Colonic mucosa (tissue), 4 donors: ENCODE measurements around the gene BMP7. TPM values are rescaled to one million over a fixed set of nuclear protein-coding genes. Genes with fewer than 3 reads are reported as not detected.
"Not testable (repeated sequence)": the region's sequence is repeated elsewhere in the genome, so short reads cannot be mapped to it uniquely, and the experiment has no call there.

ENCODE experiments used
- DNase-seq: peaks from one replicate; pipeline ENCODE4 v3.0.0-alpha.2; 2020
- H3K27ac ChIP-seq: fragments of 200-600 bp; one replicate; pipeline ENCODE4 v1.8.0; 2021
- H3K27me3 ChIP-seq: fragments of 200-600 bp; one replicate; pipeline ENCODE4 v1.8.0; 2021
- H3K36me3 ChIP-seq: fragments of 200-600 bp; one replicate; pipeline ENCODE4 v1.8.0; 2021
- H3K4me1 ChIP-seq: fragments of 200-600 bp; one replicate; pipeline ENCODE4 v1.8.0; 2021; ENCODE audit warnings: mild to moderate bottlenecking
- H3K4me3 ChIP-seq: fragments of 200-600 bp; one replicate; pipeline ENCODE4 v1.8.0; 2021
- H3K9ac ChIP-seq, 2 donors: one replicate each; pipeline ENCODE4 v1.7.0; 2013; ENCODE audit warnings: control low read depth in 2 of 2, low read depth in 2 of 2, low read length in 2 of 2
- H3K9me3 ChIP-seq: fragments of 200-600 bp; one replicate; pipeline ENCODE4 v1.8.0; 2021
- intact Hi-C: fragments of 100-400 bp; cut with DNase I; formaldehyde crosslinking; loops from one replicate; pipeline ENCODE4 v1.14.1; 2022
- total RNA-seq, 2 donors: library from RNA; stranded (reverse); fragmentation: NEBNext Ultra II Directional in 1 of 2; extraction: Animal tissue kit (Norgen Biotek cat#: 25700) in 1 of 2; gene quantifications; one replicate each; pipeline ENCODE4 v1.2.1, GENCODE V29; 2021
- TF ChIP-seq, protein P1 (sequence below): fragments of 200-600 bp; IDR thresholded peaks from one replicate; pipeline ENCODE4 v1.8.0; 2022; ENCODE audit warnings: antibody characterized with exemption, mild to moderate bottlenecking
- donor health status: healthy.
- donor health status: DM: no; HTN: no; CAD: no.
- donor health status: DM: no; HTN: no; CAD: no.

The BMP7 gene
- total RNA-seq, 2 donors from 2014 or later = 1.3 to 3.2 TPM

DNA sequence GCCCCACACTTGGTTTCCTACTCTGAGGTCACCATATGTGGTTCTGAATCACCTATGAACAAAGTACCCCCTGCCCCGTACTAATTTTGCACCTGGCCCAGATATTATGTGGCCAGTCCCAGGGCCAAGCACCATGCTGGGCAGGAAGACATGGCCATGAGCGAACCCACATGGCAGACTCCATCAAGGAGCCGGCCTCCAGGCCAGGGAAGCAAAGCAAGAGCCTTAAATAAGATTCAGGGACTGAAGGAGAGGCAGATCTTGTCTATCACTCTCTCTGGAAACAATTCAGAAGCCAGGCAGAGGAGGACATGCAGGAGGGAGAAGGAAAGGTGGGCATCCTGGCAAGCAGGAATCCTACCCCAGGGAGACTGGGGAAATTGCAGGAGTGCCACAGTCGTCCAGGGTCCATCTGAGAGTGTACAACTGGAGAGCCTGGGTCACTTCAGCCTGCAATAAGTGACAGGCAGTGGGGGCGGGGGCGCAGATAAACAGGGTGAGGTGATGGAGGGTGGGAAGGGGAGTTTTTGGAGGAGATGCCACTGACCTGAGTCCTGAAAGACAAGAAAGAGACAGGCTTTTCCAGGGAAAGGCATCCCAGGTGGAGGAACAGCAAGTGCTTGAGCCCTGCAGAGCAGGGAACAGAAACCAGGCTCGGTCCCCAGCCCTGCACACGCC lies 2.1 kb upstream of the BMP7 start:
- Histone ChIP-seq H3K4me1 (no peaks in the 10 kb centered on the region), H3K9ac (no peak overlapping the region), H3K9me3 (no peaks in the 10 kb centered on the region), H3K27me3 (peaks cover 38% of the 10 kb centered on the region), H3K27ac (no peak overlapping the region), H3K36me3 (no peaks in the 10 kb centered on the region), H3K4me3 (no peak overlapping the region)
- TF ChIP-seq, protein P1, sequence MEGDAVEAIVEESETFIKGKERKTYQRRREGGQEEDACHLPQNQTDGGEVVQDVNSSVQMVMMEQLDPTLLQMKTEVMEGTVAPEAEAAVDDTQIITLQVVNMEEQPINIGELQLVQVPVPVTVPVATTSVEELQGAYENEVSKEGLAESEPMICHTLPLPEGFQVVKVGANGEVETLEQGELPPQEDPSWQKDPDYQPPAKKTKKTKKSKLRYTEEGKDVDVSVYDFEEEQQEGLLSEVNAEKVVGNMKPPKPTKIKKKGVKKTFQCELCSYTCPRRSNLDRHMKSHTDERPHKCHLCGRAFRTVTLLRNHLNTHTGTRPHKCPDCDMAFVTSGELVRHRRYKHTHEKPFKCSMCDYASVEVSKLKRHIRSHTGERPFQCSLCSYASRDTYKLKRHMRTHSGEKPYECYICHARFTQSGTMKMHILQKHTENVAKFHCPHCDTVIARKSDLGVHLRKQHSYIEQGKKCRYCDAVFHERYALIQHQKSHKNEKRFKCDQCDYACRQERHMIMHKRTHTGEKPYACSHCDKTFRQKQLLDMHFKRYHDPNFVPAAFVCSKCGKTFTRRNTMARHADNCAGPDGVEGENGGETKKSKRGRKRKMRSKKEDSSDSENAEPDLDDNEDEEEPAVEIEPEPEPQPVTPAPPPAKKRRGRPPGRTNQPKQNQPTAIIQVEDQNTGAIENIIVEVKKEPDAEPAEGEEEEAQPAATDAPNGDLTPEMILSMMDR = no peak
- intact Hi-C loops = no loop called here
- no peak for DNase-seq

DNA sequence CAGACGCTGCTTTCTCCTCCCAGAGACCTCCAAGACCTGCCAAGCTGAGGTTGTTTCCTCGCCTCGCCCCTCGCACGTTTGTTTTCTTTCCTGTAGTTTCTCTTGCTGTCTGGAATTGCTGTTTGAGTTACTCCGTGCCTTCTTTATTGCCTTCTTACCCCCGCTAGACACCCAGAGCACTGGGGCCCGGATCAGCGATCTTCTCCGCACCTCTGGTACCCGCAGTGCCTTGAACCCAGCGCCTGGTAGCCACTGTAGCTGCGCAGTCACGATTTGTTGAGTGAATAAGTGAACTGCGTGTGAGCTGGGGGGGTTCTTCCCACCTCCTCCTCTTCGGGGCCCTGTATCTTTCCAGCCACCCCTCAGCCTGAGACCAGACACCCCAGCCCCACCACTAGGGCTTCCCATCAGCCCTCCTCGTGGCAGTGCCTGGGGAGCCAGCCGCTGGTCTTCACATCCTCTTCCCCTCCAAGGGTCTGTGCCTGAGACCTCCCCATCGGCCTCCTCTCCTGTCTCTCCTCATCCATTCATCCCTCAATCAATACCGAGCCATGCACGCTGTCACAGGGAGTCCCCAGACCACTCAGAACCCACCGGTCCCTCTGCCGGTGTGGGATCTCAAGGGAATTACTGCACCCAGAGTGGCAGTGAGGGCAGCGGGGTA lies 849 bp upstream of the BMP7 start:
- no peak overlapping the region for H3K27ac ChIP-seq
- no peak overlapping the region for H3K4me3 ChIP-seq
- H3K9me3 ChIP-seq = no peaks in the 10 kb centered on the region
- H3K27me3 ChIP-seq = peaks cover 38% of the 10 kb centered on the region
- no peaks in the 10 kb centered on the region for H3K36me3 ChIP-seq
- H3K4me1 ChIP-seq = no peaks in the 10 kb centered on the region
- intact Hi-C loops = no loop called here
- no peak overlapping the region for H3K9ac ChIP-seq
- DNase-seq = no peak
- TF ChIP-seq, protein P1 = no peak

DNA sequence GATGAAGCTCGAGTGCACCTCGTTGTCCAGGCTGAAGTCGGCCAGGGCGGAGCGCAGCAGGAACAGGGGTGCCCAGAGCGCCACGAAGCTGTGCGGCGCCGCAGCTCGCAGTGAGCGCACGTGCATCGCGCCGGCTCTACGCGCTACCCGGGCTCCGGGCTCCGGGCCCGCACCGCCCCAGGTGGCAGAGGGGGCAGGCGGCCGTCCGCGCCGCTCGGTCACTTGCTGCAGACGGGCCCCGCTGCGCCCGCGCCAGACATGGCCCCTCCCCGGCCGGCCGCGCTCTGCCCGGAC lies 497 bp downstream of the BMP7 start:
- H3K36me3 ChIP-seq = no peaks in the 10 kb centered on the region
- no peaks in the 10 kb centered on the region for H3K9me3 ChIP-seq
- TF ChIP-seq, protein P1 = no peak
- DNase-seq = no peak
- H3K27ac ChIP-seq = no peak overlapping the region
- peaks cover 38% of the 10 kb centered on the region for H3K27me3 ChIP-seq
- H3K4me1 ChIP-seq = no peaks in the 10 kb centered on the region
- peak overlapping the region in 1 of 2 donors; percentile 24 for H3K9ac ChIP-seq
- intact Hi-C loops = no loop called here
- H3K4me3 ChIP-seq = peak overlapping the region; percentile 20

DNA sequence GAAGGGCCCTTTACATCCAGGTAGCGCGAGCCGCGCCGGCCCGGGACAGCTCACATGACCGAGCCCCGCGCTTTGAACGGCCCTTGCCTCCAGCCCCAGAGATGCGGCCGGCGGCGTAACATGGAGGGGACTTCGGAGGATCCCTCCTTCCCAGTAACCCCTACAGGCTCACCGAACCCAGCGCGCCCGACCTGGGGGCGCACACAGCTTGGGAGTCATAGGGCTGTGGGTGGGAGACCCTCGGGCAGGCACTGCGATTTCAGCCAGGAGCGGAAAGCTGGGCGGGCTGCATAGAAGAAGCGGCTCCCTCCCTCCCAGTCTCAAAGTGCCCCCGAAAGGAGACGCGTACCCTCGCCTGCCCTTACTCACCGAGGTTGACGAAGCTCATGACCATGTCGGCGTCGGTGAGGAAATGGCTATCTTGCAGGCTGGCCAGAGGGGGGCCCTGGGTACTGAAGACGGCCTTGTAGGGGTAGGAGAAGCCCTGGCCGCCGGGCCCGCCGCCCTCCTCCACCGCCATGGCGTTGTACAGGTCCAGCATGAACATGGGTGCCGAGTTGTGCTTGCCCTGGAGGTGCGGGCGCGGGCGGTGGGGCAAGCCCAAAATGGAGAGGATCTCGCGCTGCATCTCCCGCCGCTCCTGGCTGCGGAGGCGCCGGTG lies 975 bp downstream of the BMP7 start:
- peak overlapping the region; percentile 20 for H3K4me3 ChIP-seq
- peaks cover 38% of the 10 kb centered on the region for H3K27me3 ChIP-seq
- no peak for DNase-seq
- H3K27ac ChIP-seq = no peak overlapping the region
- TF ChIP-seq, protein P1 = no peak
- H3K9me3 ChIP-seq = no peaks in the 10 kb centered on the region
- intact Hi-C loops = no loop called here
- H3K36me3 ChIP-seq = no peaks in the 10 kb centered on the region
- peak overlapping the region in 1 of 2 donors; percentile 24 for H3K9ac ChIP-seq
- no peaks in the 10 kb centered on the region for H3K4me1 ChIP-seq

DNA sequence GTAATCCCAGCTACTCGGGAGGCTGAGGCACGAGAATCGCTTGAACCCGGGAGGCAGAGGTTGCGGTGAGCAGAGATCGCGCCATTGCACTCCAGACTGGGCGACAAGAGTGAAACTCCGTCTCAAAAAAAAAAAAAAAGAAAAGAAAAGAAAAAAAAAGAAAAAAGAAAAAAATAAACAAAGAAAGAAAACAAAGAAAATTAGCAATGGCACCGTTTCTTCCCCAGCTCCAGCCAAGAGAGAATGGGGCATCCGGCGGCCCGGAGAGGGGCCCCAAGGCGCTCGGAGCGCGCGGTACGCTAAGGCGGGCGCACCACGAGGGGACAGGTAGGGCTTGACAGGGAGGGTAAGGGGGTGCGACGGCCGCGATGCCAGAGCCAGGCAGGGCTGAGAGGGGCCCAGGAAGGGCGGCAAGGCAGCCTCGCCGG lies 1.5 kb downstream of the BMP7 start:
- H3K9ac ChIP-seq, H3K4me1 ChIP-seq, H3K36me3 ChIP-seq, intact Hi-C loops, H3K27ac ChIP-seq, H3K9me3 ChIP-seq, DNase-seq: not testable (repeated sequence)
- Histone ChIP-seq H3K27me3 (peaks cover 38% of the 10 kb centered on the region), H3K4me3 (peak overlapping the region; percentile 20)
